Head of caudate nucleus (tissue), 42 donors: ENCODE data around the gene LHX8.
"Not testable (repeated sequence)": the region's sequence is repeated elsewhere in the genome, so short reads cannot be mapped to it uniquely, and the experiment has no call there.

ENCODE experiments used
- DNase-seq, 42 donors: peaks; one replicate each; pipeline versions ENCODE4 v3.0.0 to v3.0.0-alpha.2; 2020 to 2021; ENCODE audit warnings: mixed read lengths in 7 of 42
- intact Hi-C: fragments of 100-400 bp; cut with DNase I; formaldehyde crosslinking; loops from one replicate; pipeline ENCODE4 v1.15.0; 2022

The LHX8 gene

DNA sequence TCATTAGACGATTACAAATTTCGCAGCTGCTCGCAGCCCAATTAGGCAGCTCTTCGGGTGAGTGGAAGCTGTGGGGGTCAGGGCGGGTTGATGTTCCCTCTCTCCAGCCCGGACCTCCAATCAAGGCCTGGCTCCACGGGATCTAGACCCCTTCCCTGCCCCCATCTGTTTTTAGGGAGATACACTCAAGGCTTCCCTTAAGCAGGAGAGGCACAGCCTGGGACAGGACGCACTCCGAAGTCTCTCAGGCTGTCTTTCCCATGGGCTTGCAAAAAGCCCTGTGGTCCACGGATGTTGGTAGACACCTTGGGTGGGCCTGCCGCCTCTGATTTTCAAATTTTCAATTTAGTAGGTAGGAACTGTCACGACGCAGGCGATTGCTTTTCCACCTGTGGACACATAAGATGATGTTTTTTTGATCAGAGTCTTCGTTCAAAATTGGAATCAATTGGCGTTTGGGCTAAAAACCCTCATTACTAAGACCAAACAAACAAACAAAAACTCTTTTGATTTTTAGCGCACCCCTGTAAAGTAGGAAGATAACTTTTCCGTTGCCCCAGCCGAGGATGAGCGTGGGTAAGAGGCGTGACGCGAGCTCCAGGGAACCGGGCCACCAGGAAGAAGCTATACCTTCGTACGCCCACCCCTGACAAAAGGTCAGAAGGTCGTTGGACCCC is 2.5 kb upstream of the LHX8 start:
- intact Hi-C loops = no loop called here
- DNase-seq = no peak

DNA sequence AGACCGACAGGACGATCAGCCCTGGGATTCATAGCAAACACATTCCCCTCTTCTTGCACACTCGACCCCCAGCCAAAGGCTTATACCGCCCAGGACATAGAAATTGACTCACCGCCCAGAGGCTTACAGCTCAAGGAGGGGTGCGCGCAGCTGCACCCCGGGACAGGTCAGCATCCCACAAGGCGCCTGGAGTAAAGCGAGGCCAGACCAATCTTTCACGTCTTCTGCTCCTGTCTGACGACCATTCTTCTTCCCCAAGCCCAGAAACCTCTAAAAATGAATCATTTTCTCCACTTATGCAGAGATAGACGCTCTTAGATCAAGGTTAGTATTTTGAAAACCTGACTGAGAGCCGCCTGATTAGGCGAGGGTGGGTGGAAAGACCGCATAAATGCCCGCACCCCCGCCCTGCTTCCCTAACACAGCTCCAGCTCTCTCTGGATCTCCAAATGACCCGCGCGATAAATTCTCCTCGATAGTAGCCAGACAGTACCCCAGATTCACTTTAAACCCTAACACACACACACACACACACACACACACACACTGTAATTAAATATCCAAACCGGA is 1.9 kb upstream of the LHX8 start:
- intact Hi-C loops = no loop called here
- DNase-seq = no peak

DNA sequence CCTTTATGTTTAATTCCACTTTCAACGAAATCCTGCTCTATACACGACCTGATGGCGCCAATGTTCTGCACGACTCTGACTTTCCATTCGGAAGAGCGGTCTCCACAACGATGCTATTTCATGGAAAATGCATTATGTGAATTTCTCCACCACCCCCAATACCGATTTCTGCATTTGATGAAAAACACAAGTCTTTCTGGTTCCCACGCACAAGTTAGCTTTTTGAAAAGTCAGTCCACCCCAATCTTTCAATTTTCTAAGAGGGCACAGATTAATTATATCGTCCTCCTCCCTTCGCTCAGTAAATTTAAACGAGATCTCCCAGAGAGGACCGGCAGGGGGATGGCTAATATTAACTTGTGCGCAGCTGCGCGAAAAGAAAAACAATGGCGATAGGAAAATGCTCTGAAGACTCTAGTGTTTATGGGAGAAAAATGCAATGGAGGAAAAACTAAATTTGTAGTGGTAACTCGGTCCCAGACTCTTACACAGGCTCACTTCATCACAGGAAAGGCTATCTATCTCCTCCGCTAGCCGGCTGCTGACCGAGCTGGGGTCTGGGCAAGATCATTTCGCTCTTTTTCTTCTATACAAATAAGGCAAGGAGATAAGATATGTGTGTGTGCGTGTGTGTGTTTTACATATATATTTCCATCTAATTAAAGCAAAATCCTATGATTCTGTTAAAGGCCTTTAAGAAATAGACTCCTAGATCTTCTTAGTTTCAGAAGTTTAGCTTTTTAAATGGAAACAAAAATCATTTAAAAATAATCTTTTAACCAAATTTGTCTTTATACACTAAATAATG is 1.2 kb upstream of the LHX8 start:
- intact Hi-C loops = no loop called here
- no peak for DNase-seq

DNA sequence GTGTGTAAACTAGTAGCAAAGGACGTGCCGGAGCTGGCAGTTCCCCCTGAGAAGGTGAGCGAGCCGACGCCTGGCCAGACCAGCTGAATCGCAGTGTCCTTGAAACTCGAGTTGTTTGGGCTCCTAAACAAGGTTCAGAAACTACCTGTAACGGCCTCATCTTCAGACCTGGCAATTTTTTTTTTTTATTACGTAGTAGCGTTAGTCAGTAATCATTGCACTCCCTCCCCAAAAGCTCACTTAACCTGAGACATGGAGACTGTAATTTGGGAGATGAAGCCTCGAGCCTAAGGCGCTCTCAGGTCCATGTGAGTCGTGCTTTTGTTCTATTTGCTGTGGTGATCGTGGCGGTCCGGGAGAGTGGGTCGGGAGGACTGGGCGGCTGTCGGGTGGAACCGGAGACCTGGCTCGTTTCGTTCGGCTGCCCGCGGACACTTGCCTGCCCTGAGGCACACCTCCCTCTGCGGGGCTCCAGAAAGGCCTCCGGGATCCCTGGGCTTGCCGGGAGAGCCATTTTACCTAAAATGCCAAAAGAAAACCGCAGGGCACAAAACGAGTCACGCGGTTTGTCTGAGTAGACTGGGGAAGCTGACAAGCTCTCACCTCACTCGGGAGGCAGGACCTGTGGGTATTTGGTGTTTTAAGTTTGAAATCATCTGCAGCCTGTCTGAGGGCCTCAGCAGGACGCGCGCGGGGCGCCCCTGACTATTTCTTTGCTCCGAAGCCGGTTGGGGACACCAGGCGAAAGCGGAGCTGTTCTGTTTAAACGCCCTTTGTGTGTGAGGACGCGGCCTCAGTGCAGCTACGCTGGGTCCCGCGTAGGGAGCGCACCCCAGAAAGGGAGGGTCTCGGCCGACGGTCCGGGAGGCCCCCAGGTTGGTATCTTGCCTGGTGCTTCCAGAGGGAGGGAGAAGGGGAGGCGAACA is 722 bp downstream of the LHX8 start:
- intact Hi-C loops = no loop called here
- DNase-seq = no peak

DNA sequence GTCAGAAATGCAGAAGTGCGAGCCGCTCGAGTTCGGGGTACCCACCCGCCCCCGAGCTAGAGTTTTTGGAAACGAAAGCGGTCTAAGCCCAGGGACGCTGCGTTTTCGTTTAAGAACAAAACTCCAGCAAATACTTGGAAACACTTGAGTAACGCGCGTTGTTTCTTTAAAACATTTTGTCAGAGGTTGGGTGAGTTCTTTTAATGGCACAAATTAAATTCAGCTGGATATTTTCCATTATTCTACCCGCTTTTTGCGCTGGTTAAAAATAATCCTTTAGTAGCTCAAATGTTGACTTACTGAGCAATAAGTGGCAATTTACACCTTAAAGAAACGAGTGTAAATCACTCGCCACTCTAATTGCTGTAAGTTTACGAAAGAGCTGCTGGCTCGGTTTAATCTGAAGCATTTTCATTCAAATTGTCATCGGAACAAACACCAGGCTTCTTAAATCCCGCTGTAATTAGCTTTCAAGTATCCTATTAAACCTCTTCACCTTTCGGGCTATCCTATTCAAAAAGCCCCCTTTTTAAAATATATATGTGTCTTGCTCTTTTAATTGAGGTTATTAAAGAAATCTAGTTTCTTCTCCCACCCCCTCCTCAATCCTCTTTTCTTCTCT is 1.5 kb downstream of the LHX8 start:
- no peak for DNase-seq
- intact Hi-C loops = no loop called here

DNA sequence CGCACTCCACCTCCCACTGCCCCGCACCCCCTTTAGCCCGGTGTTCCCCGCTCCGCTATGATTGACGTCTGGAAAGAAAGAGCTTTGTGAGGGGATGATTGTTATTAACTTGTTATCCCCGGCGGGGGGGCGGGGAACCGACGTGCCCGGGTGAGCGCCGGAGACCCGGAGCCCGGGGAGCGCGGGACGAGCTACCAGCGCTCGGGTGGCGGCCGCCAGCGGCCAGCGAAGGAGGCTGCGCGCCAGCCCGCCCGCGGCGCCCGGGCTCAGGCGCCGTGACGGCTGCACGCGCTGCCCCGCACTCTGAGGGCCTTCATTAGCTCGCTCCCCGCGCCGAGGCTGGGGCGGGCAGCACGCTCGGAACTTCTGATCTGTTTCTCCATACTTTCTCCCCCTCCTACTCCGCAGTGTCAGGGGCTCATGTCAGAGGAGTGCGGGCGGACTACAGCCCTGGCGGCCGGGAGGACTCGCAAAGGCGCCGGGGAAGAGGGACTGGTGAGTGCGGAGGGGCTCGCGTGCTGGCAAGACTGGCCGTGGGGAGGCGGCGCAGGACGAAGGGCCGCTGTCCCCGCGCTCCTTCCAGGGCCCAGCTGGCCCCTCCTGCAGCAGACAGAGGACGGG is 2.1 kb downstream of the LHX8 start:
- intact Hi-C loops = no loop called here
- no peak for DNase-seq

DNA sequence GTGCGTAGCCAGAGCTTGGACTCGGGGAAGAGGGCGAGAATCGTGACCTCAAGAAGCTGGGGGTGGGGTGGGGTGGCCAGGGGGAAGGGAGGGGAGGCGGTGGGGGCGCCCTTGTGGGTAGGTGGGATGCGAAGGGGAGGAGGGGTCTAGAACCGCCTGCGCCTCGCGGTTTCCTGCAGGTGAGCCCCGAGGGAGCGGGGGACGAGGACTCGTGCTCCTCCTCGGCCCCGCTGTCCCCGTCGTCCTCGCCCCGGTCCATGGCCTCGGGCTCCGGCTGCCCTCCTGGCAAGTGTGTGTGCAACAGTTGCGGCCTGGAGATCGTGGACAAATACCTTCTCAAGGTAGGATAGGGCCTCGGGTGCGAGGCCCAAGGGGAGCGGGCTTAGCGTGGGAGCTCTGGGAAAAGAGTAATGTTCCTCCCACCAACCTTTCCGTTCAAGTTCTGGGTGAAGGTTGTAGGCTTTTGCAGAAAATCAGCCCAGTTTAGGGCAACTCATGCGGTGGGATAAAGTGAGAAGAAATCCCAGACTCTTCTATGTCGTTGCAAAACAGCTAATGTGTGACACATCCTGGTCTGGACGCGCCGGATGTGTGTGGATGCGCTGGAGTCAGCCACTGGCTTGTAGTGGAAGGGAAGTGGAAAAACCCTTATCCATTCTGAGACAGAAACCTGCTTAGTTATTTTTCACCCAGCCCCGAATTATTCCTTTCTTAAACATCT is 2.9 kb downstream of the LHX8 start:
- DNase-seq = no peak
- intact Hi-C loops = no loop called here

DNA sequence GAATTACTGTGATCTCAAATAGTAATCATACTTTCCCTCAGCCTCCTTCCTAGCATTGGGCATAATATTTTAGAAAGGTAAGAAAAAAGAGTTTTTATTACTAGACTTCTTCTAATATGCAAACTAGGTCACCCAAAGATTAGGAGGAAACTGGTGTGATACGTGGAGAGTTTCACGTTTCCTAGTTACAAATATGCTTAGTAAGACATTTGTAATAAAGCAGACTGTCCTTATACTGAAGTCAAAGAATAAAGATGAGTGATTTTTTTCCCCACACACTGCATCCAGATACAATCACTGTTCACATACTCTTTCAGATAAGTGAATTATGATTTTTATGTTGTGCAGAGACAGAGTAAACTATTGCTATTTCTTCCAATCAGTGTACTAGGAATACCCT is 17.9 kb downstream of the LHX8 start:
- intact Hi-C loops = no loop called here
- DNase-seq = no peak

DNA sequence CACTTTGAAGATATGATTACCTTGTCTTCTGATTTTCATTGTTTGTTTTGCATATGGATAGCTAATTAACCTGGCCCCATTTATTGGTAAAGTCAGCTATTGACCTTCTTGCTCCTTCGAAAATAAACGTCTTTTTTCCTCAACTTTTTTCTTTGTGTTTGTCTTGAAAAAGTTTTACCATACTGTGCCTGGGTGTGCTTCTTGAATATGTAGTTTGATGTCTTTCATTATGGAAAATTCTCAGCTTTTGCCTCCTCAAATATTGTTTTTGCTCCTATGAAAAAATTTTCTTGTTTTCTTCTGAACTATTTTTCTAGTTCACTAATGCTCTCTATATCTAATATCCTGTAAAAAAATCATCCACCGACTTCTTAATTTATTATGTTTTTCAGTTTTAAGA is 25.0 kb downstream of the LHX8 start:
- no peak for DNase-seq
- intact Hi-C loops = no loop called here

DNA sequence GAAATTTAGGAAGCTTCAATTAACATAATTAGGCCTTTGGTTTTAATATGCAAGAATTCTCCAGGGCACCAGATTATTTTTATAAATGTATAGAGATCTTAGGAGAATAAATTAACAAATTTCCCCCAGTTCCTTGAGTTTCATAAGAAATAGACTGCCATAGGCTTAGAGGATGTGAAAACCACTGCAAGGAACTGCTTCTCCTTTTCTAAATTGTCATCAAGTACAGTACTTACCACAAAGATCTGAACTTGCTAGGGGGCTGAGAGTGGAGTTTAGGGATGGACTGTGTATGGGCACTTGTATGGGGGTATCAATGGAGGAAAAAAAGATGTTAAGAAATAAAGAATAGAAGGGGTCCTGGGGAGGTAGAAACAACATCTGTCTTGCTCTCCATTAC is 31.1 kb downstream of the LHX8 start:
- DNase-seq = no peak
- intact Hi-C loops = no loop called here

DNA sequence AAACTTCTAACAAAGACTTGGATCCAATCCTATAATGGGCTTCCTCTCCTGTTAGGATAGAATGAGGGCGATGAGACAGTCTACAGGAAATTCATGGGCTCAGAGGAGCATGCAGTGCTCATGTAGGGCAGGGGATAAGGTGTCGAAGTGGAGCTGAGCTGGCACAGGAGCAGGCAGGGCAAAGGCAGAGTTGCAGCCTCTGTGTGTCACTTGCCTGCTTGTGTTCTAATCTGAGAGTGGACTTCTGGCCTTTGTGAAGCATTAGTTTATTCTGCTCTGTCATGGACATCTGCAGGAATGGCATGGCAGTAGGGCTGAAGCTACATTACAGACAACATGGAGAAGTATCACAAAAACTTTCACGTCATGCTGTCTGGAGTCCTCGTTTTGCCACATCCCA is 32.6 kb downstream of the LHX8 start:
- no peak for DNase-seq
- intact Hi-C loops = no loop called here

DNA sequence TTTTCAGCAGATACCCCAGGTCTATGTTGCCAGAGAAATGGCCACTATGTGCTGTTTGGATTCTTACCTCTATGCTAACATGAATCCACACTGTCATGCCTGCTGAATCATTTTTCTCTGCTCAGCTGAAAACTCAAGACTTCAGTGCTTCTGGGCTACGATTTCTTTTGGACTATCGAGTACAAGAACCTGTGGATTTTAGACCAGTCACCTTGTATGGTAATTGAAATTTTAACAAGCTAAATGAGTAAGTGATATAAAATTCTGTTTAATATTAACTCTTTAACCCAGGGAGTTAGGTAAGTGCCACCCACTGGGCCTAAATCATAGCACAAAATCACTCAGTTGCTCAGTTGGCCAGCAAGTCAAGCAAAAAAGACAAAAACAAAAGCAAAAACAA is 35.8 kb downstream of the LHX8 start:
- intact Hi-C loops = no loop called here
- no peak for DNase-seq

DNA sequence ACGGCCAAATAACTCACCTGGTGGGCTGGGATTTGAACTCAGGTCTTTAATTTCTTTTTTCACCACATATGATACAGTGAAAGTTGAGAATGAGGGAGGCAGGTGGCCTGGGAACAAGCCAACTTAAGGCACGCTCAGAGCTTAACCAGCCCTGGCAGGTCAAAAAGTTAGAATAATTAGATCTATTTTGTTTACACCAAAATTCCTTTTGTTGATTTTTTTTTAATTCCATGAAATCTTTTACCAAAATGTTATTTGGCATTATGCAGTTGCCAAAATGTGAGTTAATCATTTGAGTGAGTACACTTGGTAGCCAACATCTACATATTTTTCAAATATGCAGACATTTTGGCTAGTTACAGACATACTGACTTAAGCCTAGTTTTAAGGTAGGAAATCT is 36.8 kb downstream of the LHX8 start:
- intact Hi-C loops = no loop called here
- no peak for DNase-seq

DNA sequence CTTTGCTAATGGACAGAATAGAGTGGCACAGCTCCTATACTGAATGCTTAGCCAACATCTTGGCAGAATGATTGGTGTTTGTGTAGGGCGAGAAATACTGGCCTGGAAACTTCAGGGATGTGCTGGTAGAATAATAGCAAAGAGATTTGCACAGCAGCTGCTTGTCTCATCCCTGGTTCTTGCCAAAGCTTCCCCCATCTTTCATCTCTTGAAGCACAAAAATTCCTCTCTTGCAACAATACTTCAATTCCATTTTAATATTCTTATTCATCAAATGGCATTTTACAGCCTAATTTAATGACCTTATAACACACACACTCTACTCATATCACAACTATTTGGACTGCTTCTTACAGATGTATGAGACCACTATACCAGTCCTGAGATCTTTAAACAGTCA is 37.7 kb downstream of the LHX8 start:
- intact Hi-C loops = no loop called here
- no peak for DNase-seq

DNA sequence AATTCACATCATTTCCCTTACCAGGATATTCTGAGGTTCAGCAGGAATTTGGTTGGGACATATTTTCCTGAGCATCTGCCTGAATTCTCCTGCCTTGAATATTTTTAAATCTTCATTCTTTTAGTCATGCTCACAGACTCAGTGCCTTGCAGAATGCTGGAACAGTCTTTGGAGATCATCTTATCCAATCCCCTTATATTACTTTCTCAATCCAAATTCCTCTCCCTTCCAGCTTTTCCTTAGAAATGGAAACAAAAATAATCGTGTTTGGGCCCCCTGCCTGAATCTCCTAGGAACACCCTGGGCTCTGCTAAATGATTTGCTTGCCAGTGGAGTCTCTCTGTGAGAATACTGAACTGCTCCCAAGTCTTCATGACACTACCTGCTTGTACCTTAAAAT is 38.4 kb downstream of the LHX8 start:
- DNase-seq = no peak
- intact Hi-C loops = no loop called here

DNA sequence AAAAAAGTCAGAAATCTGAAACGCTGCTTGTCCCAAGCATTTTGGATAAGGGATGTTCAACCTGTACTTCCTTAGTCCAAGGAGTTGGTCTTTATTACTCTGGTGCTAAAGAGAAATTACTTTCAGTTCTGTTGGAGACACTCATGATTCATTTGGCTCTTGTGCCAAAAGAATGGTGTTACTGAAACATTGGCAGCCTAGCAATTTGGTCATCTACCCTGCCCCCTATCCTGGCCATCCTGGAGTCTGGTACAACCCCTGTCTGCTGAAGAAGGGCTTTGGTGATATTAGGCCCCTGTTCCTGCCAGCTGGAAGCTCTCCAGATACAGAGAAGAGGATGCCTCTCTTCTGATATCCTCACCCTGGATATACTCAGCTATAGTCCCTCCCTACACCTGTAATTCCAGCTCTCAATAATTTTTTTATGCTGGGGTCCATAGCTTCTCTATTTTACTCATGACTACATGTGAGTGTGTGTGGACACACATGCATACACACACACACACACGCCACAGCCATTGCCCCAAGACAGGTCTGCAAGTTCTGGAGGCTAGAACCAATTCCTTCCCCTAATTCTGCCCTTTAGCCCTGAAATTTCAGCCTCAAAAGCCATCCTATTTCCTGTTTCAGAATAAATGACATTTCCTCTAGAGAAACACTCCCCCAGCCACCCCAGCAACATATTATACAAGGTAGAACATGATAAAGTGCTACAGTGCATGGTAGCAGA is 40.0 kb downstream of the LHX8 start:
- intact Hi-C loops = no loop called here
- DNase-seq = no peak

DNA sequence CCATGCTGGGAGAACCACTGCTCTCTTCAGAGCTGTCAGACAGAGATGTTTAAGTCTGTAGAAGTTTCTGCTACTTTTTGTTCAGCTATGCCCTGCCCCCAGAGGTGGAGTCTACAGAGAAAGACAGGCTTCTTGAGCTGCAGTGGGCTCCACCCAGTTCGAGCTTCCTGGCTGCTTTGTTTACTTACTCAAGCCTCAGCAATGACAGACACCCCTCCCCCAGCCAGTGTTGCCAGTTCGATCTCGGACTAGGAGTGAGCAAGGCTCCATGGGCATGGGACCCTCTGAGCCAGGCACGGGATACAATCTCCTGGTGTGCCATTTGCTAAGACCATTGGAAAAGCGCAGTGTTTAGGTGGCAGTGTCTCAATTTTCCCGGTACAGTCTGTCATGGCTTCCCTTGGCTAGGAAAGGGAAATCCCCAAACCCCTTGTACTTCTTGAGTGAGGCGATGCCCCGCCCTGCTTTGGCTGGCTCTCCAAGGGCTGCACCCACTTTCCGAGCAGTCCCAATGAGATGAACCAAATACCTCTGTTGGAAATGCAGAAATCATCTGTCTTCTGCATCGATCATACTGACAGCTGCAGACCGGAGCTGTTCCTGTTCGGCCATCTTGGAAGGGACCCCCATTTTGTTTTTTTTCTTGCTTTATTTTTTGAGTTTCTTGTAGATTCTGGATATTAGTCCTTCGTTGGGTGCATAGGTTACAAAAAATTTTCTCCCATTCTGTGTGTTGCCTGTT is 47.2 kb downstream of the LHX8 start:
- intact Hi-C loops = not testable (repeated sequence)

More for the DNA sequence above, 47.2 kb downstream of the LHX8 start:
- DNase-seq = not testable (repeated sequence)
